Gastrocnemius medialis (tissue), 4 donors: ENCODE measurements around the gene PRKCA.

Source experiments
- CTCF ChIP-seq, 5 experiments: fragments of 450-650 bp in 3 of 5; fragments of 200-600 bp in 2 of 5; sonication (generic) in 2 of 5; IDR thresholded peaks in 4 of 5; conservative IDR thresholded peaks in 1 of 5; 1 replicate in 4 of 5; 2 replicates in 1 of 5; pipeline ENCODE4 v1.5.1; 2016 to 2019; ENCODE audit warnings: antibody characterized with exemption in 5 of 5, mild to moderate bottlenecking in 3 of 5, moderate library complexity in 3 of 5
- POLR2A ChIP-seq, 2 donors: fragments of 450-650 bp; IDR thresholded peaks; one replicate each; pipeline ENCODE4 v1.6.1; 2017; ENCODE audit warnings: antibody characterized with exemption in 2 of 2, mild to moderate bottlenecking in 2 of 2, moderate library complexity in 2 of 2

- TF ChIP-seq CTCF (IDR thresholded peaks at IDR 0.05 in 4 of 5, conservative IDR thresholded peaks at IDR 0.05 in 1 of 5) (no peak), POLR2A (IDR thresholded peaks at IDR 0.05) (no peak)
Measured at GRCh38 chr17:66308856-66309255, 6.4 kb downstream of the PRKCA start.
